A673 (cell line): ENCODE results near the gene NEDD4L.

ENCODE experiments used
- CTCF ChIP-seq: fragments of 300-800, 200-600 bp; sonication (generic); conservative IDR thresholded peaks from 2 replicates; pipeline ENCODE4 v1.5.1; 2017; ENCODE audit warnings: low read depth, mild to moderate bottlenecking, antibody characterized with exemption, low read length, moderate library complexity, mixed read lengths
- EZH2 ChIP-seq: fragments of 200-600 bp; sonication (generic); IDR thresholded peaks from 2 replicates; pipeline ENCODE4 v1.6.1; 2017; ENCODE audit warnings: borderline replicate concordance, low read depth, mild to moderate bottlenecking, mixed read lengths, antibody characterized with exemption, low read length; ENCODE audit not compliant: poor library complexity, severe bottlenecking

- no peak for TF ChIP-seq CTCF
- TF ChIP-seq EZH2, result no peak
These were observed 58.0 kb downstream of the NEDD4L start for GRCh38 chr18:58102018-58102417.
